GM12873 (cell line): ENCODE results near the gene DLGAP4.

Experiments used
- TF ChIP-seq, protein P1 (sequence below): IDR thresholded peaks from 2 replicates; pipeline ENCODE4 v1.5.1; 2012; ENCODE audit warnings: low read depth, mild to moderate bottlenecking, moderate library complexity, low read length, control low read depth; ENCODE audit not compliant: insufficient read depth; ENCODE audit errors: missing control alignments

Gene DLGAP4

DNA sequence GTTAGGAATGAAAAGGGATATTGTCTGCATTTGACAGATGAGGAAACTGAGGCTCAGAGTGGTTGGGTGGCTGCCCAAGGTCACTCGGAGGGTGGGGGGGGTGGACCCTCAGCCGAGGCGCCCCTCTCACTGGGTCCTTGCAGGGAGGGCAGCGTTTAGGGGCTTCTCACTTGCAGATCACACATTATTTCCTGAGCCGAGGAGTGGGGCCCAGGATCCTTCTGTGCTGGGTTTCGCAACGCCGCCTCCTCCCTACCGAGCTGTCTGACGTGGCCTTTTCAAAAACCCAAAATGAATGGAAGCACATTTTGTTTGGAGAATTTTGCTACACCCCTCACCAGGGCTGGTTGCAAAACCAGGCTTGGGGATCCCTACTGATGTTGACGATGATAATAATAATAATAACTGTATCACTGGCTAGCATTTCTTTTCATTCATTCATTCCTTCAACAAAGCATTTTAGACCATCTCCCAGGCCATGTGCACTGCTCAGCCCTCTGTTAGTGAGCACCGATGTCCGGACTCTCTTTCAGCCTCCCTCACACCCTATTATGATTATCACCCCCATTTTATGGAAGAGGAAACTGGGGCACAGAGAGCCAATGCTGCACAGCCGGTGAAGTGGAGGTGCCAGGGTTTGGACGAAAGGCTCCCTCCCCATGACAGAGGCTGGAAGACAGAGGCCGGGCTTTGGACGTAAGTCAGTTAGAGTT lies 5.2 kb downstream of the DLGAP4 start:
- TF ChIP-seq, protein P1, sequence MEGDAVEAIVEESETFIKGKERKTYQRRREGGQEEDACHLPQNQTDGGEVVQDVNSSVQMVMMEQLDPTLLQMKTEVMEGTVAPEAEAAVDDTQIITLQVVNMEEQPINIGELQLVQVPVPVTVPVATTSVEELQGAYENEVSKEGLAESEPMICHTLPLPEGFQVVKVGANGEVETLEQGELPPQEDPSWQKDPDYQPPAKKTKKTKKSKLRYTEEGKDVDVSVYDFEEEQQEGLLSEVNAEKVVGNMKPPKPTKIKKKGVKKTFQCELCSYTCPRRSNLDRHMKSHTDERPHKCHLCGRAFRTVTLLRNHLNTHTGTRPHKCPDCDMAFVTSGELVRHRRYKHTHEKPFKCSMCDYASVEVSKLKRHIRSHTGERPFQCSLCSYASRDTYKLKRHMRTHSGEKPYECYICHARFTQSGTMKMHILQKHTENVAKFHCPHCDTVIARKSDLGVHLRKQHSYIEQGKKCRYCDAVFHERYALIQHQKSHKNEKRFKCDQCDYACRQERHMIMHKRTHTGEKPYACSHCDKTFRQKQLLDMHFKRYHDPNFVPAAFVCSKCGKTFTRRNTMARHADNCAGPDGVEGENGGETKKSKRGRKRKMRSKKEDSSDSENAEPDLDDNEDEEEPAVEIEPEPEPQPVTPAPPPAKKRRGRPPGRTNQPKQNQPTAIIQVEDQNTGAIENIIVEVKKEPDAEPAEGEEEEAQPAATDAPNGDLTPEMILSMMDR, result no peak

DNA sequence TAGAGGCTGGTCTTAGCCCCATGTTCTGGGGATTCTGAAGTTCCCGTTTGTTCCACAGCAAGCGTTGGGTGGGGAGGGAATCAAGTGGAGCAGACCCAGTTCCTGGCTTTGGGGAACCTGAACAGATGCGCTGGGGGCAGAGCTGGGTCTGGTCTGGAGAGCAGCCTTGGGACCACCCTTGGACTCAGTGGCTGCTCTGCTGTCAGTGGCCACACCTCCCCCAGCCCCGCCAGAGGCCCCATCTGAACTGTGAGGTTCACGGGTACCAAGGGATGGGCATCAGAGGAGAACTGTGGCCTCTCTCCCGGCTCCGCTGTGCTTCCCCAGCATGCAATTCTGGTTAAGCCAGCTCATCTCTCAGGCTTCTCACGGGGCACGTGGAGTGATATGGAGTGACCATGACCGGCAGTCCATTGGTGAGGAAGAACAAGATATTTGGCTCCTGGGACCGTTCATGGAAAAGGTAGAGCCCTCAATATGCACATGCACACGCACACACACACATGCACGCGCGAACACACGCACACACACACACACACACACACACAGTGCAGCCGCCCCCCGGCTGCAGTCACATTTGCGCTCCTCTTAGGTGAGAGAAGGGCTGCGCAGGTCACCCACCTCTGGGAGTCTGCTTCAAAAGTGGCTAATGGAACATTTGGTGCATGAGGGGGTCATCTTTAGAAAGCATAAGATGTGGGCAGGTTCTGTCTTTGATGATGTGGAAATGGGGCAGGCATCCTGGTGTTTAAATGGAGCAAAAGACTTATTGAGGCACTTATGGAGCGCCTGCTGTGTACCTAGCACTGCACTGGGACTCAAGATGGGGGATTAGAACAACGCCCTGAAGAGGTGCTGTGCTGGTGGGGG lies 6.0 kb downstream of the DLGAP4 start:
- TF ChIP-seq, protein P1, result no peak

DNA sequence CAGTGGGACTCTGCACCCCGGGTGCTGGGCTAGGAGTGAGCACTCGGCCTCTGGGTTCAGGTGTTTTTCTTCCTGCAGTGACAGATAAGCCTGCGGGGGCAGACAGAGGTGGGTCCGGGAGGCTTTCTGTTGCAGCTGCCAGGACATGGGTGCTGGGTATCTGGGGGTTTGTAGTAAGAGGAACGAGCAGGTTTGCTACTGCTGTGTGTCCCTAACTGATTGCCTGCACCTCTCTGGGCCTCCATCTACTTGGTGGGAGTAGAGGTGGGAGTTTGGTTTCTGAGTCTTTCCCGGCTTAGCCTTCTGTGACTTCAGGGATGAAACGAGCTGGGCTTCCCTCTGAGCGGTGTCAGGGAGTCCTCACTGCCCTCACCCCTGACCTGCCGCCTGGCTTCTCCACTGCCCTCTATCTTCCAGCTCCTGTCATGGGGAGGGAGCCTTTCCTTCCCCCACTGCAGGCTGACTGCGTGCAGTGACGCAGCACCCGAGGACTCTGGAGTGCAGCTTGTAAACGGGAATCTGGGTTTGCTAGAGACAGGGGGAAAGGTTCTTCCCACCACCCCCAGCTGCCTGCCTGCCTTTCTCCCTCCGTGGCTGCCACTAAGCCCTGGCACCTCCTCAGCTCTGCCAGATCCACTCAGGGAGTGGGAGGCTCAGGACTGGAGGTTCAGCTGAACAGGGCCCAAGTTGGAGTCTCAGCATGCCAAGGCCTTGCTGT lies 6.7 kb downstream of the DLGAP4 start:
- TF ChIP-seq, protein P1, result no peak

DNA sequence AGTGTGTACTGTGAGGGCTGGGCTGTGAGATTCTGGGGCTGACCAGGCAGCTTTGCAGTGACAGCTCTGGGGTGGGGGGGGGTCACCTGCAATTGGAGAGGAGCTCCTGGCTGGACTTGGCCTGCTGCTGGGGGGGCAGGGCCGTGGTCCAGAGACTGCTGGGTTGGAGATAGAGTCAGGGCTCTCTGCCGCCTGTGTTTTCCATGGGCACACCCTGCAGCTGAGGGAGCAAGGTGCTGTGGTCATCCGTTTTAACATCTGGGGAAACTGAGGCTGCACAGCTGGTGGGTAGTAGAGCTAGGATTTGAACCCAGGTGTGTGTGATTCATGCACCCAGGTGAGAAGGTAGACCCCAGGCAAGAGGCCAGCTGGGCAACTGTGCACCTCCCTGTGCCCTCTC lies 7.3 kb downstream of the DLGAP4 start:
- TF ChIP-seq, protein P1, result no peak

DNA sequence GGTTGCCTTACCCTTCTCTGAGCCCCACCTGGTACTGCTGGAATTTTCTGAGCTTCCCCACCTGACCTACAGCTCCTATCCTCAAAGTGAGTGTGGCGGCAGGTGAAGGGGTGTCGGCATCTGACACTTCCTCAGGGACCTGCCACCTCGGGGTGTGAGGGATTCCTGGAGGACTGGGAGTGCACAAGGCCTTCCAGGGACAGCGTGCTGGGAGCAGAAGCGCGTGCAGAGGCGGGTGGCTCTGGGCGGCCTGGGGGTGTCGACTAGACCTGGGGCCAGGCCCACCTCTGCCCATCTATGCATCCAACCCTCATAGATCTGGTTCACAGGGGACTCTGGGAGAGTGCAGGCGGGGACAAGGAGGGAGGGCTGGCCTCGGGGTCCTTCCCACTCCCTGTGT lies 7.8 kb downstream of the DLGAP4 start:
- TF ChIP-seq, protein P1, result no peak

DNA sequence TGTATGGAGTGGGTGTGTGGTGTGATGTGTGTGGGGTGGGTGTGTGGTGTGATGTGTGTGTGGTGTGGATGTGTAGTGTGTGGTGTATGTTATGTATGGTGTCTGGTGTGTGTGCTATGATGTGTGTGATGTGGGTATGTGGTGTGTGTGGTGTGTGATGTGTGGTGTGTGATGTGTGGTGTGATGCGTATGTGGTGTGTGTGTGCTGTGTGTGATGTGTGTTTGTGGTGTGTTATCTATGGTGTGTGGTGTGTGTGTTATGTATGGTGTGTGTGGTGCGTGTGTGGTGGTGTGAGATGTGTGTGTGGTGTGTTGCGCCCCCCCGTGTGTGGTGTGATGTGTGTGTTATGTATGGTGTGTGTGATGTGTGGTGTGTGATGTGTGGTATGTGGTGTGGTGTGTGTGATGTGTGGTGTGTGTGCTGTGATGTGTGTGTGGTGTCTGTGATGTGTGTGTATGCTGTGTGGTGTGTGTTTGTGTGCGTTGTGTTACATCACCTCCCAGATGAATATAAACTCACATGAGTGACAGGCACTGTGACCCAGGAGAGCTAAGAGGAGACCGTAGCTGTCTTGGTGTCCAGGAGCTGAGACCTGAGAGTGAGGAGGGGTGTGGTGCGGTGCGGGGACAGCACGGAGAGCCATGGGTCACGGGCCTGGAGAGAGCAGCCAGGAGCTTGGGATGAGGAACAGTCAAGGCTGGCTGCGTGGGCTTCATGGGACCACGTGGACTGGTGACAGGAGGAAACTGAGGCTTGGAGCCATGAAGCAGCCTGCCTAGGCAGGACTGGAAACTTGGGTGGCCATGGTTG lies 8.8 kb downstream of the DLGAP4 start:
- TF ChIP-seq, protein P1, result no peak
